ENCODE results near the gene CSAG2. TPM values are rescaled to one million over a fixed set of nuclear protein-coding genes. Genes with fewer than 3 reads are reported as not detected.
"Not testable (repeated sequence)": the region's sequence is repeated elsewhere in the genome, so short reads cannot be mapped to it uniquely, and the experiment has no call there.

Gene CSAG2, protein sequence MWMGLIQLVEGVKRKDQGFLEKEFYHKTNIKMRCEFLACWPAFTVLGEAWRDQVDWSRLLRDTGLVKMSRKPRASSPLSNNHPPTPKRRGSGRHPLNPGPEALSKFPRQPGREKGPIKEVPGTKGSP
- total RNA-seq = not detected

DNA sequence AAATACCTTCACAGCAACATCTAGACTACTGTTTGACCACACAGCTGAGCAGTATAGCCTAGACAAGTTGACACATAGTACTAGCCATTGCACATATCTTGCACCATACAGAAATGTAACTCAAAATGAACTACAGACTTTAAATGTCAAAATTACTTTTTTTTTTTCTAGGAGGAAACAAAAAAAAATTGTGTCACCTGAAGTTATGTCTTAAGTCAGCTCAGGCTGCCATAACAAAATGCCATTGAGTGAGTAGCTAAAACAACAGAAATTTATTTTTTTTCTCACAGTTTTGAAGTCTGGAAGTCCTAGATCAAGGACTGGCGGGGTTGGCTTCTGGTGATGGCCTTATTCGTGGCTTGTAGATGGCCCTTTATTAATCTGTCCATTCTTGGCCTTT is at the start of gene CSAG2:
Gene CSAG2 (minus strand): TSS at position 101 of the 400 bp plus-strand sequence. CDS start 161 bp downstream, outside the sequence.
- ATAC-seq; intact Hi-C loops (cut with DNase I); DNase-seq (ENCODE audit: low spot score): not testable (repeated sequence)

DNA sequence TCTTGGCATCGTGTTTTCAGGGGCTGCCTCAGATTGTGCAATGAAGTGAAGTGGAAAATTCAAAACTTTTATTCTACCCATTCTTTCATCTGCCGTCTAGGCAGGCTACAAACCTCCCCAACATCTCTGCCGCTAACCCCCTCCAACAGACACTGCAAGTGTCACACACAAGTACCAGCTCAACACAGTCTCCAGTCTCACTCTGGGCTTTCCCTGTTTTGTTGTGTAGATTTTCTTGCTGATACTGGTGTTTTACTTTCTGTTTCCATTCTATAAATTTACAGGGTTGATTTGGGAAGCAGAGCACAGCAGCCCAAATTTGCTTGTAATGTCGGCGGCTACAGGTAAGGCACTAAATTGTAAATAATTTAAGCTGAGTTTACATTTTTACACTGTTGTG is 45.8 kb upstream of the CSAG2 start:
- DNase-seq (ENCODE audit: low spot score); ATAC-seq; intact Hi-C loops (cut with DNase I): not testable (repeated sequence)

DNA sequence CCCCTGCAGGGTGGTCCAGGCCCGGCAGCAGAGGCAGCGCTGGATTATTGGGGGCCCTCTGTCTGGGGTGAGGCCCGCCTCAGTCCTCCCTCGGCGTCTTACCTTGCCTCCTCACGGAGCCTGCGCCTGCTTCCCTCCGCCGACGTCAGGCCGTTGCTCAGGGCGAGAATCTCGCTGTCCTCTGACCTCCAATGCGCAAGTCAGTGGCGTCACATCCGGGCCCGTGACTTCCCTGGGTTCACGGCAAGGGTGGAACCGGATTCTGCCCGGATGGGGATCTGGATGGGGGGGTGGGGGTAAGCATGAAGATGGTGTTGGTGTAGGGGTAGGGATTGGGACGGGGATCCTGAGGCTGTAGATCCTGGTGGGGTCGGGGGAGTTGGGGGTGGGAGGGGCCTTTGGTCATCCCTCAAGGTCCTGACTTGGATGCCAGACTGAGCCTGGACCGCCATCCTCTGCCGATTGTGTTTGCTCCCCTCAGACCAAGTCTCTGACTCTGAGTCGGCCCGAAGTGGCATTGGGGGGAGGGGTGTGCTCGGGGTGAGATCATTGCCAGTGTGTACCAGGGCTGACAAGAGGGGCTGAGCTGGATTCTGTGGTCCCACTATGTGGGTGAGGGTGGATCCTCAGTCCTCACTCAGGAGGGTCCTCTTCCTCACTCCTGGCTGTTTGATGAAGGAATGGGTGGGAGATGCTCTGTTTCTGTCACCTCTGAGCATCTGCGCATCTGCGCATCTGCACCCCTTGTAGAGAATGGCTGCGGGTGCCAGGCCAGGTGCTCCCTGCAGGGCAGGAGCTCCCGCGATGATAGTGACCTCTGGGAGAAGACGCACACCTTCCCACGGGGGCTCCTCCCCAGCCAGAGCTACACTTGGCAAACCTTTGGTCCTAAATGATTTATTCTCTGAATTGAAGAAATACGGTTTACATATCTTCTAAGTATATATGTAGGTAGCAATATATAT is 44.9 kb upstream of the CSAG2 start, which contains the start of gene MAGEA2:
Gene MAGEA2 (minus strand): TSS at position 157 of the 965 bp plus-strand sequence. CDS start 2,479 bp downstream, outside the sequence.
- ATAC-seq; DNase-seq (ENCODE audit: low spot score); intact Hi-C loops (cut with DNase I): not testable (repeated sequence)

DNA sequence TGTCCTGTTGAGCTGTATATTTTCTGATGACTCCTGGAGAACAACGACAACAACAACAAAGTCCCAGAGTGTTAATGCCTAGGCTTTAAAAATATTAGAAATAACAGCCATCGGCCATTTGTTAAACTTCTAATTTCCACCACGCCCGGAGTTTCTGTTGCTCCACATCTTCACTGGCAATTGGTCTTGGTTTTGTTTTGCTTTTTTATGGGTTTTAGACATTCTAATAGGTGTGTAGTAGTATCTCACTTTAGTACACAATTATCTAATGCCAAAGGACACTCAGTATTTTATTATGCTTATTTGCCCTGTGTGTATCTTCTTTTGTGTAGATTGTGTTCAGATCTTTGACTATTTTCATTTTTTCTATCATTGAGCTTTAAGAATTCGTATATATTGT is 29.5 kb upstream of the CSAG2 start:
- intact Hi-C loops (cut with DNase I) = no loop called here
- ATAC-seq = no peak
- DNase-seq (ENCODE audit: low spot score) = no peak

DNA sequence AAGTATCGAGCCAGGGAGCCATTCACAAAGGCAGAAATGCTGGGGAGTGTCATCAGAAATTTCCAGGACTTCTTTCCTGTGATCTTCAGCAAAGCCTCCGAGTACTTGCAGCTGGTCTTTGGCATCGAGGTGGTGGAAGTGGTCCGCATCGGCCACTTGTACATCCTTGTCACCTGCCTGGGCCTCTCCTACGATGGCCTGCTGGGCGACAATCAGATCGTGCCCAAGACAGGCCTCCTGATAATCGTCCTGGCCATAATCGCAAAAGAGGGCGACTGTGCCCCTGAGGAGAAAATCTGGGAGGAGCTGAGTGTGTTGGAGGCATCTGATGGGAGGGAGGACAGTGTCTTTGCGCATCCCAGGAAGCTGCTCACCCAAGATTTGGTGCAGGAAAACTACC is 27.5 kb upstream of the CSAG2 start:
- ATAC-seq; intact Hi-C loops (cut with DNase I): not testable (repeated sequence)
- DNase-seq (ENCODE audit: low spot score) = peak; percentile 12

DNA sequence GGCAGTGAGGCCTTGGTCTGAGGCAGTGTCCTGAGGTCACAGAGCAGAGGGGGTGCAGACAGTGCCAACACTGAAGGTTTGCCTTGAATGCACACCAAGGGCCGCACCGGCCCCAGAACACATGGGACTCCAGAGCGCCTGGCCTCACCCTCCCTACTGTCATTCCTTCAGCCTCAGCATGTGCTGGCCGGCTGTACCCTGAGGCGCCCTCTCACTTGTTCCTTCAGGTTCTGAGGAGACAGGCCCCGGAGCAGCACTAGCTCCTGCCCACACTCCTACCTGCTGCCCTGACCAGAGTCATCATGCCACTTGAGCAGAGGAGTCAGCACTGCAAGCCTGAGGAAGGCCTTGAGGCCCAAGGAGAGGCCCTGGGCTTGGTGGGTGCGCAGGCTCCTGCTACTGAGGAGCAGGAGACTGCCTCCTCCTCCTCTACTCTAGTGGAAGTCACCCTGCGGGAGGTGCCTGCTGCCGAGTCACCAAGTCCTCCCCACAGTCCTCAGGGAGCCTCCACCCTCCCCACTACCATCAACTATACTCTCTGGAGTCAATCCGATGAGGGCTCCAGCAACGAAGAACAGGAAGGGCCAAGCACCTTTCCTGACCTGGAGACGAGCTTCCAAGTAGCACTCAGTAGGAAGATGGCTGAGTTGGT is 26.9 kb upstream of the CSAG2 start:
- DNase-seq (ENCODE audit: low spot score) = peak; percentile 28
- intact Hi-C loops (cut with DNase I) = no loop called here
- ATAC-seq = no peak

DNA sequence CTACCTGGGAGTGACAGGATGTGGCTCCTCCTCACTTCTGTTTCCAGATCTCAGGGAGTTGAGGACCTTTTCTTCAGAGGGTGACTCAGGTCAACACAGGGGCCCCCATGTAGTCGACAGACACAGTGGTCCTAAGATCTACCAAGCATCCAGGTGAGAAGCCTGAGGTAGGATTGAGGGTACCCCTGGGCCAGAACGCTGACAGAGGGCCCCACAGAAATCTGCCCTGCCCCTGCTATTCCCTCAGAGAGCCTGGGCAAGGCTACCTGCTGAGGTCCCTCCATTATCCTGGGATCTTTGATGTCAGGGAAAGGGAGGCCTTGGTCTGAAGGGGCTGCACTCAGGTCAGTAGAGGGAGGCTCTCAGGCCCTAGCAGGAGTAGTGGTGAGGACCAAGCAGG is 26.0 kb upstream of the CSAG2 start:
- DNase-seq (ENCODE audit: low spot score) (peak; percentile 14), ATAC-seq (no peak)
- intact Hi-C loops (cut with DNase I) = no loop called here

DNA sequence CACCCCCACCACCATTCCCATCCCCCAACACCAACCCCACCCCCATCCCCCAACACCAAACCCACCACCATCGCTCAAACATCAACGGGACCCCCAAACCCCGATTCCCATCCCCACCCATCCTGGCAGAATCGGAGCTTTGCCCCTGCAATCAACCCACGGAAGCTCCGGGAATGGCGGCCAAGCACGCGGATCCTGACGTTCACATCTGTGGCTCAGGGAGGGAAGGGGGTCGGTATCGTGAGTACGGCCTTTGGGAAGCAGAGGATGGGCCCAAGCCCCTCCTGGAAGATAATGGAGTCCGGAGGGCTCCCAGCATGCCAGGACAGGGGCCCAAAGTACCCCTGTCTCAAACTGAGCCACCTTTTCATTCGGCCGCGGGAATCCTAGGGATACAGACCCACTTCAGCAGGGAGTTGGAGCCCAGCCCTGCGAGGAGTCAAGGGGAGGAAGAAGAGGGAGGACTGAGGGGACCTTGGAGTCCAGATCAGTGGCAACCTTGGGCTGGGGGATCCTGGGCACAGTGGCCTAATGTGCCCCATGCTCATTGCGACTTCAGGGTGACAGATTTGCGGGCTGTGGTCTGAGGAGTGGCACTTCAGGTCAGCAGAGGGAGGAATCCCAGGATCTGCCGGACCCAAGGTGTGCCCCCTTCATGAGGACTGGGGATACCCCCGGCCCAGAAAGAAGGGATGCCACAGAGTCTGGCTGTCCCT is 25.2 kb upstream of the CSAG2 start:
- intact Hi-C loops (cut with DNase I); ATAC-seq: not testable (repeated sequence)
- peak; percentile 28 for DNase-seq (ENCODE audit: low spot score)

DNA sequence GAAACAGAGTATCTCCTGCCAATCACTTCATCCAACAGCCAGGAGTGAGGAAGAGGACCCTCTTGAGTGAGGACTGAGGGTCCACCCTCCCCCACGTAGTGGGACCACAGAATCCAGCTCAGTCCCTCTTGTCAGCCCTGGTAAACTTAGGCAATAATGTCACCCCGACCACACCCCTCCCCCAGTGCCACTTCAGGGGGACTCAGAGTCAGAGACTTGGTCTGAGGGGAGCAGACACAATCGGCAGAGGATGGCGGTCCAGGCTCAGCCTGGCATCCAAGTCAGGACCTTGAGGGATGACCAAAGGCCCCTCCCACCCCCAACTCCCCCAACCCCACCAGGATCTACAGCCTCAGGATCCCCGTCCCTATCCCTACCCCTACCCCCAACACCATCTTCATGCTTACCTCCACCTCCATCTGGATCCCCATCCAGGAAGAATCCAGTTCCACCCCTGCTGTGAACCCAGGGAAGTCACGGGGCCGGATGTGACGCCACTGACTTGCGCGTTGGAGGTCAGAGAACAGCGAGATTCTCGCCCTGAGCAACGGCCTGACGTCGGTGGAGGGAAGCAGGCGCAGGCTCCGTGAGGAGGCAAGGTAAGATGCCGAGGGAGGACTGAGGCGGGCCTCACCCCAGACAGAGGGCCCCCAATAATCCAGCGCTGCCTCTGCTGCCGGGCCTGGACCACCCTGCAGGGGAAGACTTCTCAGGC is 24.3 kb upstream of the CSAG2 start, which contains the start of the genes CSAG1 and MAGEA12:
Gene CSAG1 (minus strand): TSS at position 461 of the 715 bp plus-strand sequence. CDS start 1,261 bp downstream, outside the sequence.
Gene MAGEA12 (plus strand): TSS at position 497 of the 715 bp plus-strand sequence. CDS start 2,405 bp downstream, outside the sequence.
- no peak for ATAC-seq
- intact Hi-C loops (cut with DNase I) = no loop called here
- peak; percentile 45 for DNase-seq (ENCODE audit: low spot score)

DNA sequence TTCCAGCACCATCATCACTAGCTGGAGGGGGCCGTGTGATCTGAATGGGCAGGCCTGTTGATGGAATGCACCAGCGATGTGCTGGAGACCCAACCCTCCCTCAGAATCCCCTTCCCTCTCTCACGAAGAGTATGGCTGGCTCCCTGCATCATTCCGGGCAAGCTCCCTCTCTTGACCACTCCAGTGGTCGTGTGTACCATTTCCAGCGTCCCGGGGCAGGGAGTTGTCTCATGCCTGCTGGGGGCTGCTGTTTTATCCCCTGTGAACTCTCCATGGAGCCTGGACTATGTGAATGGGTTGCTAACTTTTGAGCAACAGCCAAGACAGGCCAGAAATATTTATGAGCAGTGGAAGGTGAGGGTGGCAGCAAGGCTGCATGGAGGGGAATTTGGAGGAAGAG is 16.3 kb upstream of the CSAG2 start:
- no peak for ATAC-seq
- intact Hi-C loops (cut with DNase I) = no loop called here
- no peak for DNase-seq (ENCODE audit: low spot score)

DNA sequence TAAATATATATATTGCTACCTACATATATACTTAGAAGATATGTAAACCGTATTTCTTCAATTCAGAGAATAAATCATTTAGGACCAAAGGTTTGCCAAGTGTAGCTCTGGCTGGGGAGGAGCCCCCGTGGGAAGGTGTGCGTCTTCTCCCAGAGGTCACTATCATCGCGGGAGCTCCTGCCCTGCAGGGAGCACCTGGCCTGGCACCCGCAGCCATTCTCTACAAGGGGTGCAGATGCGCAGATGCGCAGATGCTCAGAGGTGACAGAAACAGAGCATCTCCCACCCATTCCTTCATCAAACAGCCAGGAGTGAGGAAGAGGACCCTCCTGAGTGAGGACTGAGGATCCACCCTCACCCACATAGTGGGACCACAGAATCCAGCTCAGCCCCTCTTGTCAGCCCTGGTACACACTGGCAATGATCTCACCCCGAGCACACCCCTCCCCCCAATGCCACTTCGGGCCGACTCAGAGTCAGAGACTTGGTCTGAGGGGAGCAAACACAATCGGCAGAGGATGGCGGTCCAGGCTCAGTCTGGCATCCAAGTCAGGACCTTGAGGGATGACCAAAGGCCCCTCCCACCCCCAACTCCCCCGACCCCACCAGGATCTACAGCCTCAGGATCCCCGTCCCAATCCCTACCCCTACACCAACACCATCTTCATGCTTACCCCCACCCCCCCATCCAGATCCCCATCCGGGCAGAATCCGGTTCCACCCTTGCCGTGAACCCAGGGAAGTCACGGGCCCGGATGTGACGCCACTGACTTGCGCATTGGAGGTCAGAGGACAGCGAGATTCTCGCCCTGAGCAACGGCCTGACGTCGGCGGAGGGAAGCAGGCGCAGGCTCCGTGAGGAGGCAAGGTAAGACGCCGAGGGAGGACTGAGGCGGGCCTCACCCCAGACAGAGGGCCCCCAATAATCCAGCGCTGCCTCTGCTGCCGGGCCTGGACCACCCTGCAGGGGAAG is 5.0 kb upstream of the CSAG2 start, which contains the start of gene MAGEA2B:
Gene MAGEA2B (plus strand): TSS at position 814 of the 973 bp plus-strand sequence. CDS start 2,479 bp downstream, outside the sequence.
- not testable (repeated sequence) for DNase-seq (ENCODE audit: low spot score)

DNA sequence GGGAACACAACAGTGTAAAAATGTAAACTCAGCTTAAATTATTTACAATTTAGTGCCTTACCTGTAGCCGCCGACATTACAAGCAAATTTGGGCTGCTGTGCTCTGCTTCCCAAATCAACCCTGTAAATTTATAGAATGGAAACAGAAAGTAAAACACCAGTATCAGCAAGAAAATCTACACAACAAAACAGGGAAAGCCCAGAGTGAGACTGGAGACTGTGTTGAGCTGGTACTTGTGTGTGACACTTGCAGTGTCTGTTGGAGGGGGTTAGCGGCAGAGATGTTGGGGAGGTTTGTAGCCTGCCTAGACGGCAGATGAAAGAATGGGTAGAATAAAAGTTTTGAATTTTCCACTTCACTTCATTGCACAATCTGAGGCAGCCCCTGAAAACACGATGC is 4.1 kb upstream of the CSAG2 start:
- intact Hi-C loops (cut with DNase I); ATAC-seq; DNase-seq (ENCODE audit: low spot score): not testable (repeated sequence)

More for the DNA sequence above, 5.0 kb upstream of the CSAG2 start, which contains the start of gene MAGEA2B:
- ATAC-seq; intact Hi-C loops (cut with DNase I): not testable (repeated sequence)

DNA sequence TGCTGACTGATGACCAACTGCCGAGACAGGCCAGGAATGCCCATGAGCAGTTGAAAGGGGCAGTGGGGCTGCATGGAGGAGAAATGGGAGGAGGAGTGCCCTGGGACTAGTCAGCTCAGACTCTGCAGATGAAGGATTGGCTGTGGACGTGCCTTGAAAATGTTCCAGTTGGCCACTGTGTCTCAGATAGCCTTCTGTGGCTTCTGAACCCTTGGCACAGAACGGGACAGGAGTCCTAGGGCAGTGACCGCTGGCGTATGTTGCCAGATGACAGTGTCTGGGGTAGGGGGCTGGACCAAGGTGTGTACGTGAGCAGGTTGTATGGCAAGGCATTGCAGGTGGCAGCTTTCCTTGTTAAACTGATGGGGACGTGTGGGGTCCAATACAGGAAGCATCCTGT is 2.6 kb downstream of the CSAG2 start:
- ATAC-seq; DNase-seq (ENCODE audit: low spot score); intact Hi-C loops (cut with DNase I): not testable (repeated sequence)

DNA sequence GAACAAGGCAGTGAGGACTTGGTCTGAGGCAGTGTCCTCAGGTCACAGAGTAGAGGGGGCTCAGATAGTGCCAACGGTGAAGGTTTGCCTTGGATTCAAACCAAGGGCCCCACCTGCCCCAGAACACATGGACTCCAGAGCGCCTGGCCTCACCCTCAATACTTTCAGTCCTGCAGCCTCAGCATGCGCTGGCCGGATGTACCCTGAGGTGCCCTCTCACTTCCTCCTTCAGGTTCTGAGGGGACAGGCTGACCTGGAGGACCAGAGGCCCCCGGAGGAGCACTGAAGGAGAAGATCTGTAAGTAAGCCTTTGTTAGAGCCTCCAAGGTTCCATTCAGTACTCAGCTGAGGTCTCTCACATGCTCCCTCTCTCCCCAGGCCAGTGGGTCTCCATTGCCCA is 8.7 kb downstream of the CSAG2 start:
- ATAC-seq; DNase-seq (ENCODE audit: low spot score); intact Hi-C loops (cut with DNase I): not testable (repeated sequence)

DNA sequence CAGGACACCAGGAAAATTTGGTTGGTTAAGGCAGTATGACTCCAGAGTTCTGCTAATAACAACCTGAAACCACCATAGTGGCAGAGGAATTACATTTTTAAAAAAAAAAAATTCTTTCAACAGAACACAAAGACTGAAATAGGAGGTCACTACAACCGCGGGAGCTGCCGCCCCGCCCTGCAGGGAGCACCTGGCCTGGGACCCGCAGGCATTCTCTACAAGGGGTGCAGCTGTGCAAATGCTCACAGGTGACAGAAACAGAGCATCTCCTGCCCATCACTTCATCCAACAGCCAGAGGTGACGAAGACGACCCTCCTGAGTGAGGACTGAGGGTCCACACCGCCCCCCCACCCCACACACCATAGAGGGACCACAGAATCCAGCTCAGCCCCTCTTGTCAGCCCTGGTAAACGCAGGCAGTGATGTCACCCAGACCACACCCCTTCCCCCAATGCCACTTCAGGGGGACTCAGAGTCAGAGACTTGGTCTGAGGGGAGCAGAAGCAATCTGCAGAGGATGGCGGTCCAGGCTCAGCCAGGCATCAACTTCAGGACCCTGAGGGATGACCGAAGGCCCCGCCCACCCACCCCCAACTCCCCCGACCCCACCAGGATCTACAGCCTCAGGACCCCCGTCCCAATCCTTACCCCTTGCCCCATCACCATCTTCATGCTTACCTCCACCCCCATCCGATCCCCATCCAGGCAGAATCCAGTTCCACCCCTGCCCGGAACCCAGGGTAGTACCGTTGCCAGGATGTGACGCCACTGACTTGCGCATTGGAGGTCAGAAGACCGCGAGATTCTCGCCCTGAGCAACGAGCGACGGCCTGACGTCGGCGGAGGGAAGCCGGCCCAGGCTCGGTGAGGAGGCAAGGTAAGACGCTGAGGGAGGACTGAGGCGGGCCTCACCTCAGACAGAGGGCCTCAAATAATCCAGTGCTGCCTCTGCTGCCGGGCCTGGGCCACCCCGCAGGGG is 10.8 kb downstream of the CSAG2 start, which contains the start of gene MAGEA3:
Gene MAGEA3 (plus strand): TSS at position 843 of the 980 bp plus-strand sequence. CDS start 2,039 bp downstream, outside the sequence.
- DNase-seq (ENCODE audit: low spot score); intact Hi-C loops (cut with DNase I): not testable (repeated sequence)
- ATAC-seq = peak; percentile 13

All from sciatic nerve (tissue), 2 donors.